HUES64 (cell line): Measurements from ENCODE around the gene C1orf74. TPM values are rescaled to one million over a fixed set of nuclear protein-coding genes. Genes with fewer than 3 reads are reported as not detected.

Experiments used
- H3K27ac ChIP-seq: 2 replicates; pipeline ENCODE4 v1.7.0; 2013; ENCODE audit warnings: low read depth, low read length, inconsistent platforms
- H3K27me3 ChIP-seq: 2 replicates; pipeline ENCODE4 v1.6.1; 2013; ENCODE audit warnings: mild to moderate bottlenecking, low read length; ENCODE audit not compliant: insufficient read depth
- H3K36me3 ChIP-seq: 2 replicates; pipeline ENCODE4 v1.6.1; 2013; ENCODE audit warnings: mild to moderate bottlenecking, low read length; ENCODE audit not compliant: insufficient read depth
- H3K4me1 ChIP-seq: 2 replicates; pipeline ENCODE4 v1.6.1; 2013; ENCODE audit warnings: mild to moderate bottlenecking, low read length, moderate library complexity; ENCODE audit not compliant: insufficient read depth
- H3K4me3 ChIP-seq: 2 replicates; pipeline ENCODE4 v1.5.1; 2013; ENCODE audit warnings: mild to moderate bottlenecking, low read length, moderate library complexity
- H3K9ac ChIP-seq: 2 replicates; pipeline ENCODE4 v1.6.1; 2013; ENCODE audit warnings: mild to moderate bottlenecking, low read depth, low read length
- H3K9me3 ChIP-seq: 2 replicates; pipeline ENCODE4 v1.6.1; 2013; ENCODE audit warnings: low read depth, low read length; ENCODE audit not compliant: insufficient read depth
- WGBS: fragments of 150-250, 120-280 bp; methylation state at CpG from one replicate; pipeline ENCODE4 v1.1.7; 2013; ENCODE audit warnings: missing lambda C conversion rate; 5-methylcytosine and 5-hydroxymethylcytosine counted together
- polyA plus RNA-seq, 2 experiments: library from polyadenylated mRNA; stranded (reverse); fragments of 50-300 nt; gene quantifications; one replicate each; pipeline ENCODE4 v1.2.3, GENCODE V29; 2013

Gene C1orf74
- 2.1 TPM for polyA plus RNA-seq (2013, experiment 1 of 2)
- 2.9 TPM for polyA plus RNA-seq (2013, experiment 2 of 2)

DNA sequence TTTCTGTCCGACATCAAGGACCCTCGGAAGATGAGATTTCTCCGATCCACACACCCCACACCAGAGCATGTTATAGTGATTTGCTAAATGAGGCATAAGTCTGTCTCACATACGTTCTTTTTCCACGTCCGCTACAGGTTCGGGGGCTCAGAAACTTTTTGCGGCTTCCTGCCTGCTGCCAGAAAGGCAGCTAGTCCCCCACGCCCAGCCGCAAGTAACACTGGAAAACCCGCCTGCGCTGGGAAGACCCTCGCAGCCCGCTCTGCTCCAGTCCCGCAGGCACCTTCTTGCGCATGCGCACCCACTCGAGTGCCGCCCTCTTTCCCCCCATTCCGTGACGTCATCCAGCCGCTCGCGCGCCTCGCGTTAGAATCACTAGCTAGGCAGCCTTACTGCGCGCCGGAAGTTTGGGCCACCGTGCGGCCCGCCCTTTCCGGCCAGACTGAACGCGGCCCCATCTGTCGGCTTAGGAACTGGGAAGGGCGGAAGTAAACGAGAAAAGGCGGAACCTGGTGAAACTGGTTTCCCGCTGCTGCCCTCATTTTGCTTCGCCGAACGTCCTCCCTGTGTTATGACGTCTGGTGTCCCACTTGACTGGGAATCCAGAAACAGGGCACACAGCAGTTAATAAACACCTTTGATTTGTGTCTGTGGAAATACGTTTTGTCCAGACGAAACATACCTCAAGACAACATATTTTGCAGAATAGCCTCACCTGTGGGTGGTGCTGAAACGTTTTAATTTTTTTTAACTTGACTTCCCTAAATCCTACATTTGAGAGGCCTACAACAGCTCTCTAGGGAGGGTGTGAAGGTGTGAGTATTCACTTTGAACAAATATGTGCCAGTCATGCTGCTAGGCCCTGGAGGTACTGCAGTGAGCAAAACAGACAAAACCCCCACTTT, at the start of gene C1orf74:
TSS of gene C1orf74 (minus strand) at position 295 of the 905 bp plus-strand sequence. CDS start 925 bp downstream, outside the sequence.
- Histone ChIP-seq H3K36me3 (0 out of 2 replicates have a peak, but pooled peaks cover 10% of the 10 kb centered on the region), H3K27ac (peak within 1 kb of the TSS; percentile 57), H3K9ac (peak within 1 kb of the TSS; percentile 92), H3K9me3 (0 out of 2 replicates have a peak, but pooled peaks cover 3% of the 10 kb centered on the region), H3K4me3 (peak within 1 kb of the TSS; percentile 93), H3K4me1 (no peaks in the 10 kb centered on the region; the same call in 1 of the 2 replicates), H3K27me3 (peaks cover 34% of the 10 kb centered on the region; the same call in 1 of the 2 replicates)
- 5% methylated on average over 46 of the region's 48 CpGs for WGBS

DNA sequence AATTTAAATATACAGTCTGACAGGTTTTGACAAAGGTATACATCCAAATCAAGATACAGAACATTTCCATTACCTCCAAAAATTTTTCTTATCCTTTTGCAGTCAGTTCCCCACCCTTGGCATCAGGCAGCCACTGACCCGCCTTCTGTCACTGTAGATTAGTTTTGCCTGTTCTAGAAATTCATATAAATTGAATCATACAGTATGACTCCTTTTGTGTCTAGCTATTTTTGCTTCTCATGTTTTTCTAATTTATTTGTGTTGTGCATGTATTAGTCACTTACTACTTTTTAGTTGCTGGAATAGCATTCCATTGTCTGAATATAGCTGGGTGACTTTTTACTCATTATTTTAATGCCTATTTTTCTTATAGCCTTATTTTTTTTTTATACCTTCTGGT, 47.3 kb upstream of the C1orf74 start:
- Histone ChIP-seq H3K27me3 (no peaks in the 10 kb centered on the region), H3K9me3 (no peaks in the 10 kb centered on the region), H3K36me3 (peaks cover 71% of the 10 kb centered on the region), H3K9ac (no peak overlapping the region), H3K4me1 (no peaks in the 10 kb centered on the region; the same call in 1 of the 2 replicates), H3K4me3 (no peak overlapping the region), H3K27ac (no peak overlapping the region)
- no CpG with 5 or more reads among the region's 1 CpG for WGBS

DNA sequence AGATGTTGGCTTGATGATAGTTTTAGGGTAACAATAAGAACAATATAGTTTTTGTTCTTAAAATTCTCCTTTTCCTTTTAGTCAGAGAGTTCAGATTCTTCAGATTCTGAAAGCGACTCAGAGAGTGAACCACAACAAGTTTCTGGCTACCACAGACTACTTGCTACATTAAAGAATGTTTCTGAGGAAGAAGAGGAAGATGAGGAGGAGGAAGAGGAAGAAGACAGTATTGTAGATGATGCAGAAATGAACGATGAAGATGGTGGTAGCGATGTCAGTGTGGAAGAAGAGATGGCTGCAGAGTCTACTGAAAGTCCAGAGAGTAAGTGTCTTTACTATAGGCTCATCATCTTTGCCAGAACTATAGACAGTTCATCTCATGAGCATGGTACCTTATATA, 46.4 kb upstream of the C1orf74 start:
- Histone ChIP-seq H3K4me1 (no peaks in the 10 kb centered on the region; the same call in 1 of the 2 replicates), H3K4me3 (no peak overlapping the region), H3K27ac (no peak overlapping the region), H3K27me3 (no peaks in the 10 kb centered on the region), H3K9ac (no peak overlapping the region), H3K9me3 (no peaks in the 10 kb centered on the region), H3K36me3 (peaks cover 62% of the 10 kb centered on the region)
- WGBS = 98% methylated on average over 3 of the region's 3 CpGs

DNA sequence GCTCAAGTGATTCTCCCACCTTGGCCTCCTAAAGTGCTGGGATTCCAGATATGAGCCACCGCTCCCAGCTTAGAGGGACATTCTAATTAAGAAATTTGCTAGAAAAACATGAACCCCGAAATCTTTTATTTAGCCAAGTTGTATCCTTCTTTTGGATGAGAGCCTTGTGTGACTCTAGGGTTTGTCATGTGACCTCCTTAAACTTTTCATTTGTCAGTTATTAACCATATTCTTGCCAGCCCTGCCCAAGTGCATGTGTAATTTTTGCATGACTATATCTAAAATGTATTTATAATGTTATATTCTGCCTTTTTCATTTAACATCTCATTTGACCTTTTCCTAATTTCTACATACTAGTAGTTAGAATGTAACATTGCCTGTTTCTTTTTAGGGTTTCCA, 45.4 kb upstream of the C1orf74 start:
- no peaks in the 10 kb centered on the region; the same call in 1 of the 2 replicates for H3K4me1 ChIP-seq
- H3K27ac ChIP-seq = no peak overlapping the region
- WGBS = 100% methylated on average over 2 of the region's 2 CpGs
- no peak overlapping the region for H3K4me3 ChIP-seq
- no peak overlapping the region for H3K9ac ChIP-seq
- peaks cover 52% of the 10 kb centered on the region for H3K36me3 ChIP-seq
- no peaks in the 10 kb centered on the region for H3K9me3 ChIP-seq
- no peaks in the 10 kb centered on the region; the same call in 1 of the 2 replicates for H3K27me3 ChIP-seq

DNA sequence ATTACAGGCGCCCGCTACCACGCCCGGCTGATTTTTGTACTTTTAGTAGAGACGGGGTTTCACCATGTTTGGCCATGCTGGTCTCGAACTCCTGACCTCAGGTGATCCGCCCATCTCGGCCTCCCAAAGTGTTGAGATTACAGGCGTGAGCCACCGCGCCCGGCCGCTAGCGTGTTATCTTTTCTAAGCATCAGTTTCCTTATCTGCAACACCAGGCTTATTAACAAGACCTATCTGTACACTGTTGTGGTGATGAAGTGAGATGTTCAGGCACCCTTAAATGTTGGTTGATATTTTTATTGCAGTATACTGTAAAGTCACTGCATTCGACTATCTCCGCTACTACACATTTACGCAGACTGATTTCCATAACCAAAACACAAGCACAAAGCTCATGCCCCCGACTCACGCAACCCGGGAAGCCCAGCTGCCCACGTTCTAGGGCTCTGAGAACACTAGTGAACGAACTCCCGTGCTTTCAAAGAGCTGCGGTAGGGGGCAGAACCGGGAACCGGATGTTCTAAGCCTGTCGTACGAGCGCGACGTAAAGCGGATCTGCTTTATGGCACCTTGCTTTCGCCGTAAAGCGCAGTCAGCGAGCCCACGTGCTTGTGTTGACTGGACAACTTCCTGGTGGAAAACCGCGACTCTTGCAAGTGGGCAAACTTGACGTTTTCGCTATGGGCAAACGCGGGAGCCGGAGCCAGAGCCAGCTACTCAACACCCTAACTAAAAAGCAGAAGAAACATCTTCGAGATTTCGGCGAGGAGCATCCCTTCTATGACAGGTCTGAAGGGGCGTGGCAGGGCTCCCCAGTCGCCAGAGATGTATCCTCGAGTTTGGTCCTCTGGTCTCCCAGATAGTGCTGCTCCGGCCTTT, 43.3 kb upstream of the C1orf74 start, which contains the start of gene UTP25:
TSS of gene UTP25 (plus strand) at position 589 of the 879 bp plus-strand sequence. CDS start at position 681, 92 bp downstream.
- no peaks in the 10 kb centered on the region; the same call in 1 of the 2 replicates for H3K4me1 ChIP-seq
- no peaks in the 10 kb centered on the region for H3K9me3 ChIP-seq
- H3K27ac ChIP-seq = peak within 1 kb of the TSS; percentile 12; the same call in 1 of the 2 replicates
- peak within 1 kb of the TSS; percentile 68 for H3K9ac ChIP-seq
- H3K27me3 ChIP-seq = no peaks in the 10 kb centered on the region; the same call in 1 of the 2 replicates
- WGBS = 30% methylated on average over 51 of the region's 51 CpGs
- peak within 1 kb of the TSS; percentile 82 for H3K4me3 ChIP-seq
- peaks cover 31% of the 10 kb centered on the region for H3K36me3 ChIP-seq

DNA sequence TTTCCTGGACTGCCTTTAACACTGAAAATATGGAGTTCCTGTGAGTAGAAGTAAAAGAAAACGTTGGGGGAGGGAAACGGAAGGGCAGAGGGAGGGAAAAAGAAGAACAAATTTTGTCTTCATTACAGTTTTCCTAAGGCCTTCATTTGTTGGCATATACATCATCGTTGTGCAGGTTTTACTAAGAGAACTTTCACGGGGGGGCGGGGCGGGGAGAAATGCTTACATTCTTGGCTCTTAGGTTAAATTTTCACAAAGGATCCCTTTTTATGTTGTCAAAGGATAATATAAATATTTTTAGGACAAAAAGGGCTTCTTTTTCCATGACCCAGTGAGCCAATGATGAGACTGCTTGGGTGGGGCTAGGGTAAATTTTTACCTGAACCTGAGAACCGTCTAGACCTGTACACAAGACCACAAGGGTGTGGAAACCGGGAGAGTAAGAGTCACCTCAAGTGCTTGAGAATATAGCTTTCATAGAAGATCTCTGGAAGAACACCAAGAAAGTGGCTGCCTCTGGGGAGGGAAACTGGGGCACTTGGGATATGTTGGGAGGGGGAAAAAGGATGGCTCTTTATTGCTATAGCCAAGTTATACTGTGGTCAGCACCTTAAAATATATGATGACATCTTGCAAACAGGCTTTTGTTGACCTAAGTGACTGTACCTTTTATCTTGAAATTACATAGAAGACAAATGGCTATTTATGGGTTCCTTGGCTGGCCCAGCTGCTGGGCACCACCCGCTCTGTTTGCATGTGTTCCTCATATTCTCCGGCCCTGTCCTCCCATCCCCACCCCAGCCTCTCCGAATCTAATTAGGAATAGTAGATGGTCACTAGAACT, 41.5 kb upstream of the C1orf74 start:
- no peak overlapping the region for H3K4me3 ChIP-seq
- no peaks in the 10 kb centered on the region; the same call in 1 of the 2 replicates for H3K4me1 ChIP-seq
- peaks cover 13% of the 10 kb centered on the region for H3K36me3 ChIP-seq
- peaks cover under 1% of the 10 kb centered on the region; the same call in 1 of the 2 replicates for H3K27me3 ChIP-seq
- no peak overlapping the region for H3K9ac ChIP-seq
- 88% methylated on average over 11 of the region's 11 CpGs for WGBS
- H3K27ac ChIP-seq = no peak overlapping the region
- no peaks in the 10 kb centered on the region for H3K9me3 ChIP-seq

DNA sequence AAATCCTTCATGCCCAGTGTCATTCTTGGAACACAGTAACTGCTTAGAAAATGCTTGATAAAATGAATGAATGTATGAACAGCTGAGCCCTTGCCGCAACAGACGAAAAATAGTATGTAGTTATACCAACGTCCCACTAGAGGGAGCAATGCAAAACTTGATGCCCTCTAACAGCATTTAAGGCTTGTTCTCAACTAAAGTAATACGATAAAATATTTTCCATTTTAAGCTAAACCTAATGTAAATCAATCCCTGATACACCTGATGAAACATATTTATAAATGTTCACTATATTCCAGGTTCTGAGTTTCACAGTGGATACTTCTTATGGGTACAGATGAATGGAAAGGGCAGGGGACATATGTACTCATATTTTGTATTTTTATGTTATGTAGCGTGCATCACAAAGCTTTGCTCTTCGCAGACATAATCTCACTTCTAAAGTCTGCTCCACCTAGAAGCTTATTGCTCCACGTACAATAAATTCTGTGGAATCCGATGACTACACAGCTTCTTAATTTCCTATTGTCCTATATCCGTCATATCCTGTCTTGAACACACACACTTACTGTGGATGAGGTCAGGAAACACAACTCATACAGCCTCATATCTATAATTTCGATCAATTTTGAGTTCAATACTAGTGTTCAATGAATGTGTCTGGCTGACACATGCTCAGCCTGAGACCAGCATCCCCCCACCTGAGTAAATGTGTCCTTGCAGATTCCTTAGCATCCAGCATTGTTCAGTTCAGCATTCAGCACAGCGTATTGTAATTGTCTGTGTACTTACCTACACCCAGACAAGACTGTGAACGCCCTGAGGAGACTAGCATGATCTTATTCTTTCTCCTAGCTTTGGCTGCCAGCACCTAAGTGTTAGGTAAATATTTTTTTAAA, 39.0 kb upstream of the C1orf74 start:
- Histone ChIP-seq H3K4me1 (no peaks in the 10 kb centered on the region), H3K27ac (no peak overlapping the region), H3K9me3 (no peaks in the 10 kb centered on the region), H3K9ac (no peak overlapping the region), H3K36me3 (no peaks in the 10 kb centered on the region), H3K4me3 (no peak overlapping the region), H3K27me3 (peaks cover 17% of the 10 kb centered on the region)
- WGBS = 49% methylated on average over 11 of the region's 12 CpGs

DNA sequence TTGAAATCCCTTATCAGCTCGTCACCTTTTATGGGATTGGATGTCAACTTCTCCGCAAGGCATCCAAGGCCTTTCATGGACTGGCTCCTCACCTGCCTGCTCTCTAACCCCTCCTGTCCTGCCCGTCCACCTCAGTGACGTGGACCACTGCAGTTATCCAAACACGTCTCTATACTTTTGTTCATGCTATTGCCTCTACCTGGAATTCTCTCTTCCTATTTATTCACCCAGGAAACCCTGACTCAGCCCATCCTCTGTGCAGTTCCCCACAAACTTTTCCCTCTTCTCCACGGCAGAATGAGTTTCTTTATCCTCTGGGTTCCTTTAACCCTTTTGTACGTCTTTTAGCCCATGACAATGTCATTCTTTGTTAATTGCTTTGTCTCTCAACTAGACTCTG, 38.3 kb upstream of the C1orf74 start:
- H3K4me3 ChIP-seq = no peak overlapping the region
- H3K36me3 ChIP-seq = no peaks in the 10 kb centered on the region
- H3K9ac ChIP-seq = no peak overlapping the region
- H3K4me1 ChIP-seq = no peaks in the 10 kb centered on the region
- no peaks in the 10 kb centered on the region for H3K9me3 ChIP-seq
- peaks cover 17% of the 10 kb centered on the region for H3K27me3 ChIP-seq
- 87% methylated on average over 7 of the region's 7 CpGs for WGBS
- no peak overlapping the region for H3K27ac ChIP-seq

DNA sequence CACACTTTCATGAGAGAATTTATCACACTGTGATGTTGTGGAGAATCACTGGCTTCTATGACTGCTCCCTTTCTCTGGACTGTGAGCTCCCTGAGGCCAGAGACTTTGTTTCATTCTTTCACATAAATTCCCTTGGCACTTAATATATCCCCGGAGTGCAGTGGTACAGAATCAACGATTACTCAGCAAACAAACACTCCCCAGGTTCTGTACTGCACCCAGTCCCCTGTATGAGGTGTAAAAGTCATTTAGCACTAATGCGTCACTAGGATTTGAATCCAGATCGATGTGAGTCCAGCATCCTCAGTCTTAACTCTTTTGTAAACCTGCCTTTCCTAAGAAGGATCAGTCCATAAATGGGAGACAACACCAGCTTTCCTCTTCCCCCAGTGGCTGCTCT, 36.6 kb upstream of the C1orf74 start:
- H3K9me3 ChIP-seq = no peaks in the 10 kb centered on the region
- no peaks in the 10 kb centered on the region for H3K4me1 ChIP-seq
- peaks cover 20% of the 10 kb centered on the region for H3K27me3 ChIP-seq
- WGBS = 73% methylated on average over 4 of the region's 4 CpGs
- no peak overlapping the region for H3K9ac ChIP-seq
- H3K36me3 ChIP-seq = no peaks in the 10 kb centered on the region
- no peak overlapping the region for H3K27ac ChIP-seq
- H3K4me3 ChIP-seq = no peak overlapping the region
